Spinal cord (tissue), 10 donors: ENCODE measurements around the gene KCNN4. TPM values are rescaled to one million over a fixed set of nuclear protein-coding genes. Genes with fewer than 3 reads are reported as not detected.
A peak's percentile ranks its signal among the peaks of the same experiment; 100 is the strongest.

Source experiments
- DNase-seq, 6 donors: peaks; one replicate each; pipeline versions ENCODE4 v3.0.0 to v3.0.0-alpha.2; 2013 to 2015; ENCODE audit warnings: low spot score in 6 of 6, low read depth in 4 of 6
- H3K27ac ChIP-seq: one replicate; pipeline ENCODE4 v1.5.1; 2013; ENCODE audit warnings: low read depth, low read length, control low read depth
- H3K27me3 ChIP-seq: one replicate; pipeline ENCODE4 v1.6.1; 2013; ENCODE audit warnings: low read length; ENCODE audit not compliant: control insufficient read depth, insufficient read depth
- H3K36me3 ChIP-seq: one replicate; pipeline ENCODE4 v1.6.1; 2013; ENCODE audit warnings: low read length; ENCODE audit not compliant: control insufficient read depth, insufficient read depth
- H3K4me1 ChIP-seq: one replicate; pipeline ENCODE4 v1.6.1; 2013; ENCODE audit warnings: low read length; ENCODE audit not compliant: control insufficient read depth, insufficient read depth
- H3K4me3 ChIP-seq: one replicate; pipeline ENCODE4 v1.5.1; 2013; ENCODE audit warnings: low read depth, low read length, control low read depth
- H3K9me3 ChIP-seq: one replicate; pipeline ENCODE4 v1.6.1; 2013; ENCODE audit warnings: low read length; ENCODE audit not compliant: control insufficient read depth, insufficient read depth
- WGBS: methylation state at CpG from one replicate; pipeline ENCODE4 v1.1.5; 2013; ENCODE audit warnings: missing lambda C conversion rate; ENCODE audit not compliant: insufficient coverage; 5-methylcytosine and 5-hydroxymethylcytosine counted together
- polyA plus RNA-seq, 2 donors: library from polyadenylated mRNA; unstranded; fragments of 120-200 nt; gene quantifications; one replicate each; pipeline ENCODE4 v1.2.1, GENCODE V29; 2013; ENCODE audit not compliant: insufficient read length in 2 of 2
- total RNA-seq, 2 donors: library from RNA; depleted of rRNA in 1 of 2; stranded (reverse); fragments of 120-200 nt in 1 of 2; fragments of >200 nt in 1 of 2; gene quantifications; one replicate each; pipeline versions ENCODE4 v1.2.3 to v1.2.4, GENCODE V29; 2013 to 2014
- donor health status: healthy.

KCNN4 gene
- total and polyA plus RNA-seq, 4 donors, result 0.62 to 1.1 (median 0.81) TPM

DNA sequence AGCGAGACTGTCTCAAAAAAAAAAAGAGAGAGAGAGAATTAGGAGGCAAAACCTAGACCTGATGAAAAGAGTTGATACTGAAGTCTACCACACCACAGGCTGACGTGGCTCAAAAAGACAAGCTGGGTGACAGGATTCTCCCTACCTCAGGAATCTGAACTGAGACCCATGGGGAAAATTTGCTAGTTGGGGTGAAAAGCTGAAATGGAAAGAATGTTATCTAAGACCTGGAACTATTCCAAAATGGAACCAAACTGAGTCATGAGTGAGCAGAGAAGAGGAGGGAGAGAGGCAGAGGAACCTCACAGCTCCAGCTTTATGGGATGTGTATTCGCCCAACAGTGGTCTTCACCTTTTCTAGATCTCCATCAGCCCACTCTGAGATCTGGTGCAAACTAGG, 37.7 kb downstream of the KCNN4 start:
- H3K4me3 ChIP-seq, result no peak overlapping the region
- H3K4me1 ChIP-seq, result no peaks in the 10 kb centered on the region
- H3K9me3 ChIP-seq, result no peaks in the 10 kb centered on the region
- no peak for DNase-seq
- H3K27ac ChIP-seq, result no peak overlapping the region
- peaks cover 86% of the 10 kb centered on the region for H3K36me3 ChIP-seq
- H3K27me3 ChIP-seq, result no peaks in the 10 kb centered on the region
- no CpG with 5 or more reads among the region's 3 CpGs for WGBS

DNA sequence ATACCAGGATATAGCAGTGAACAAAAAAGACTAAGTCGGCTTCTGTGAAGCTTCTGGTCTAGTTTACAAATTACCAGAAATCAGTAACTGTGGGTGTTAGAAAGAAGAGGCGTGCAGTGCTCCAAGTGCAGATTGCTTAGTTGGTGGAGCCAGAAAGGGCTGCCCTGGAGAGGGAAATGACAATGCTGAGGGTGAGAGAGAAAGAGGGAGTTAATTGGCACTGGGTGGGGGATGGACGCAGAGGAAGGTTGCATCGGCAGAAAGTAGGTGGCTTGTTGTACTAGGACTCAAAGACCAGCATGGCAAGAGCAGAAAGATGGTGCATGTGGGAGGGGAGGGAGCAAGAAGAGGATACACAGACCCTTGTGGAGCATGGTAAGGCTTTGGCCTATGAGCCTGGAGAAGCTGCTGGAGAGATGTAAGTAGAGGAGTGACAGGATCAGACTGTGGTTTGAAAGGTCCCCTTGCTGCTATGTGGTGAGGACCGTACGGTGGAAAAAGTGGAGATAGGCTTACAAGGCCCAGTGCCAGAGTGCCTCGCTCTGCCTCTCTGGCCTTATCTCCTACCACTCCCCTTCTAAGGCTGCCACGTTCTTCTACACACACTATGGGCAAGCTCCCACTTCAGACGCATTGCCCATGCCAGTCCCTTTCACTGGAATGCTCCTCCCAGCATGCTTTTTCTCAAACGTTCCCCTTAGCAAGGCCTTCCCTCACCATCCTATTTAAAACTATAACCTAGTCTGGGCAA, 39.5 kb downstream of the KCNN4 start:
- Histone ChIP-seq H3K4me3 (no peak overlapping the region), H3K36me3 (peaks cover 87% of the 10 kb centered on the region), H3K4me1 (no peaks in the 10 kb centered on the region), H3K27ac (no peak overlapping the region), H3K27me3 (no peaks in the 10 kb centered on the region), H3K9me3 (no peaks in the 10 kb centered on the region)
- no peak for DNase-seq
- WGBS, result over 99% methylated on average over 9 of the region's 10 CpGs

DNA sequence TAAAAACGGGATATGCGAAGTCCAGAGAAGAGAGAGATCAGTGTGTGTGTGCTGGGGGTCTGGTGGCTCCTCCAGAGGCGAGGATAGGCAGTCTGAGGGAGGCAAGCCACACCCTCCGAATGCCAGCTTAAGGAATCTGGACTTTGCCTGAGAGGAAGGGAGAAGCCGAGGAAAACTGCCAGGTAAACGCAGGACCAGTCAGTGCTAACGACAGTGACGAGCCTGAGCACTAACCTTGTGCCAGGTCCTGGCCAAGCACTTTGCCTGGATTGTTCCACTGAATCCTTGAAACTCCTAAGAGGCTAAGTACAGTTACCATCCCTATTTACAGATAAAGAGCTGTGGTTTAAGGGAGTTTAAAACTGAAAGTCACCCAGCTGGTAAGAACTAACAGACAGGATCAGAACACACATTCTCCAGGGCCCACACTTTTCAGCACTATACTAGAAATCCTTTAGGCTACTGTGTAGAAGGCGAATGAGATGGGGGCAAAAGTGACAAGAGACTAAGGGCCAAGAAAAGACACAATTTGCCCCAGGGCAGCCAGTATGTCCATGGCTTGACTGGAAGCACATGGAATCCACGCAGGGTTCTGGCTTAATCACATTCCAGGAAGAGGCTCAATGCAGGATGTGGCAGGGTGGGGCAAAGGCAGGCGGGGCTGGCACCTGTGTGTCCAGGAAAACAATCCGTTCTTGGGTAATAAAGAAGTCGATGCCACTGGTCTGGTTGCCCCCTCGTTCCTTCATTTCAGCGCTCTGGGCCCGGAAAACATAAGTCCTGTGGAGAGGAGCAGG, 41.1 kb downstream of the KCNN4 start:
- Histone ChIP-seq H3K4me3 (no peak overlapping the region), H3K9me3 (no peaks in the 10 kb centered on the region), H3K27ac (no peak overlapping the region), H3K4me1 (no peaks in the 10 kb centered on the region), H3K27me3 (no peaks in the 10 kb centered on the region), H3K36me3 (peaks cover 85% of the 10 kb centered on the region)
- DNase-seq, result no peak
- 95% methylated on average over 16 of the region's 16 CpGs for WGBS

DNA sequence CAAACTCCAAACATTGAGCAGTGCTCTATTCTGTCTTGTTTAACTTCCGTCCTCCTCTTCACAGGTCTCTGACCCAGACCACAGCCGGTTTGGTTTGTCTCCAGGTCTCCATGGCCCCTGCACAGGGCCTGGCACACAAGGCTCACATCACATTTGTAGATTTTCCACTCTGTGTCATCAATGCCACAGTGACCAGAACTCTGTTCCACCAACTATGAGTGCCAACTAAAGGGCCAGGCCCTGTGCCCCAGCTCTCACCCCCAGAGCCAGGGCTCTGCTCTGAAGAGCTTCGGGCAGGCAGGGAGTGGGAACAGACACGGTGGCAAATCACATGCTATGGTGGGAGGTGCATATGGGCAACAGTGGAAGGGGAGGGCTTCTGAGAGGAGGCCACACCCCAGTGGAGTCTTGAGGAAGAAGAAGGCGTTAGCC, 42.0 kb downstream of the KCNN4 start:
- peaks cover 84% of the 10 kb centered on the region for H3K36me3 ChIP-seq
- no peak overlapping the region for H3K4me3 ChIP-seq
- no peak for DNase-seq
- no peaks in the 10 kb centered on the region for H3K27me3 ChIP-seq
- 76% methylated on average over 4 of the region's 5 CpGs for WGBS
- H3K27ac ChIP-seq, result no peak overlapping the region
- H3K4me1 ChIP-seq, result no peaks in the 10 kb centered on the region
- H3K9me3 ChIP-seq, result no peaks in the 10 kb centered on the region

DNA sequence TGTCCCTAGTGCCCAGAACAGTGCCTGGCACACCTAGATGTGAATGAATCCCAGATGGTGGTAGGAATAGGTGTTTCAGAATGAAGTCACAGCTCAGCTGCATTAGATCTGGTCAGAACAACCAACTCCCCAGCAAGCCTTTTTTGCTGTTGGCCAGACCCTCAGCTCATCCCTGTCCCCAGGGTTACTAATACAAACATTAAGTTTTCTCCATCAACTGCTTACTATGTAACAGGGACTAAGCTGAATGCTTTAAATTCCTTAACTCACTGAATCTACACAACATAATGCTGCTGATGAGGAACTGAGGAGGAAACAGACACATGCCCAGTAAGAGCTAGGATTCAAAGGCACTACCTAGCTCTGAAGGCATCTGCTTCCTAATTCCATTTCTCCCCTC, 44.8 kb downstream of the KCNN4 start:
- H3K4me3 ChIP-seq, result no peak overlapping the region
- H3K27me3 ChIP-seq, result no peaks in the 10 kb centered on the region
- H3K4me1 ChIP-seq, result peaks cover 7% of the 10 kb centered on the region
- H3K27ac ChIP-seq, result no peak overlapping the region
- H3K36me3 ChIP-seq, result peaks cover 84% of the 10 kb centered on the region
- DNase-seq, result no peak
- no peaks in the 10 kb centered on the region for H3K9me3 ChIP-seq

DNA sequence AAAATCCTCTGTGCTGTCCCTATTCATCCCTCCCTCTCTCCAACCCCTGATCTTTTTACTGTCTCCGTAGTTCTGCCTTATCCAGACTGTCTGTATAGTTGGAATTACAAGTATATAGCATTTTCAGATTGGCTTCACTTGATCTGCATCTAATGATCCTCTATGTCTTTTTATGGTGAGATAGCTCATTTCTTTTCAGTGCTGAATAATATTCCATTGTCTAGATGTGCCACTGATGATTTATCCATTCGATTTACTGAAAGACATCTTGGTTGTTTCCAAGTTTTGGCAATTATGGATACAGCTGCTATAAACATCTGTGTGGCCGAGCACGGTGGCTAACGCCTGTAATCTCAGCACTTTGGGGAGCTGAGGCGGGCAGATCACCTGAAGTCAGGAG, 45.8 kb downstream of the KCNN4 start:
- no peak overlapping the region for H3K27ac ChIP-seq
- H3K27me3 ChIP-seq, result no peaks in the 10 kb centered on the region
- WGBS, result 96% methylated on average over 5 of the region's 6 CpGs
- no peak for DNase-seq
- peaks cover 81% of the 10 kb centered on the region for H3K36me3 ChIP-seq
- no peaks in the 10 kb centered on the region for H3K9me3 ChIP-seq
- peaks cover 7% of the 10 kb centered on the region for H3K4me1 ChIP-seq
- H3K4me3 ChIP-seq, result no peak overlapping the region

DNA sequence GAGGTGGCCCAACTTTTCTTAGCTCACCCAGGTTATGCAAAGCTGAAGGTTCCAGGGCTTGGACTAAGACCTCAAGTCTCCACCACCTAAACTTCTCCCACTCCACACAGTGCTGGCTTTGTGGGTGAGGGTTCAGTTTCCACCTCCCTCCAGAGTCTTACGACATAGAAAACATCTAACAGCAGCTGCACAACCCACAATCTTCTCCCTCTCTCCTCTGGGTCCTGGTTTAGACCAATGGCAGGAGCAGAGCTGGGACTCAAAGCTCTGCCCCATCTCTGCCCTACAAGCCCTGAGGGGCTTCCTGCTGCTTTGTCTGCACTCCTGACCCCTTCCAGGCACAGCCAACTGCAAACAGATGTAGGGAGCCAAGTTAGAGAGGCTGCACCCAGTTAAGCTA, 48.9 kb downstream of the KCNN4 start:
- Histone ChIP-seq H3K36me3 (peaks cover 69% of the 10 kb centered on the region), H3K9me3 (no peaks in the 10 kb centered on the region), H3K27ac (no peak overlapping the region), H3K4me1 (peaks cover 13% of the 10 kb centered on the region), H3K27me3 (no peaks in the 10 kb centered on the region), H3K4me3 (no peak overlapping the region)
- peak in 1 of 6 donors; percentile 16 for DNase-seq
- 81% methylated on average over 1 of the region's 1 CpG for WGBS

DNA sequence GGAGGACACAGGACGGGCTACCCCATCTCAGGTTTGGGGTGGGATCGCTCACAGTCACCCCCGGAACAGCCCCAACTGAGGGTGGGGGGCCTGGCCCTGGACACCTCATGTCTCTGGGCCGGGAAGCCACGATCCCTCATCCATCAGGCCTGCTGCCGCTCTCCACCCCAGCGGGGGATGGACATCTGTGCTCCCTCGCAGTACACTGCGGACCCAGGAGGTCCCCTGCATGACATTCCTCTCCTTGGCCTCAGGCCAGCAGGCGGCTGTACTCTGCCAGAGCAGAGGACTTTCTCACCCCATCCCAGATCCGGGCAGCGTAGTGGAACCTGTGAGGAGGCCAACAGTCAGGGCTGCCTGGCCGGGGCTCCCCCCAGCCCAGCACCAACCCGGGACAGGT, 49.4 kb downstream of the KCNN4 start:
- Histone ChIP-seq H3K4me3 (no peak overlapping the region), H3K4me1 (peaks cover 13% of the 10 kb centered on the region), H3K9me3 (no peaks in the 10 kb centered on the region), H3K27me3 (no peaks in the 10 kb centered on the region), H3K36me3 (peaks cover 64% of the 10 kb centered on the region), H3K27ac (no peak overlapping the region)
- WGBS, result 72% methylated on average over 13 of the region's 14 CpGs
- peak in 1 of 6 donors; percentile 21 for DNase-seq

DNA sequence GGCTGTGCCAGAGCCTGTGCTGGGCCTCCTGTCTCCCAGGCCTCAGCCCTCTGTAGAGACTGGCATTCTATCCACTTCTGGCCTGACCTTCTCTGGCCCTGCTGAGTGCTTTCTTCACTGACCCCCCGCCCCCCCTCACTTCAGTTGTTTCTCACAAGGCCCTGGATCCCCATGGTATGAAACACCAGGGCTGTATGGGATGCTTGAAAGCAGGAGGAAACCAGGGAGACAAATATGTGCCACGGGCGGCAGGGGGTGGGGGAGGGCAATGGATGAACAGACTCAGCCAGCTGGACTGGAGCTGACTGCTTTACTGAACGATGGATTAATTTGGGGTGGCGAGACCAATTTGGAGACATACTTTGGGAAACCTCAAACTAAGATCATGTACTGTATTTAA, 50.9 kb downstream of the KCNN4 start:
- H3K27me3 ChIP-seq, result no peaks in the 10 kb centered on the region
- DNase-seq, result no peak
- no peak overlapping the region for H3K27ac ChIP-seq
- no peak overlapping the region for H3K4me3 ChIP-seq
- WGBS, result 71% methylated on average over 4 of the region's 5 CpGs
- no peaks in the 10 kb centered on the region for H3K9me3 ChIP-seq
- peaks cover 13% of the 10 kb centered on the region for H3K4me1 ChIP-seq
- peaks cover 52% of the 10 kb centered on the region for H3K36me3 ChIP-seq

DNA sequence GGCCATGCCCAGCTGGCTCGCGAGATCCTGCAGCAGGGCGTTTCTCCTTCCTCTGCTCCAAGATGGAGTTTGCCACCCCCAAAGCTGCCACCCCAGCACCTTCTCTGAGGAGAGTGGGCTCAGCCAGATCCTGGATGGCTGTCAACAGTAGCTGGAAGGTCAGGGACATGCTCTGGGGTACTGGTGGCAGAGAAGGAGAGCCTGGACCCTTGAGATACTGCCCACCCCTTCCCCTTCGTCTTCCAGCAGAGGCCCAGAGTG, 53.2 kb downstream of the KCNN4 start:
- no peaks in the 10 kb centered on the region for H3K27me3 ChIP-seq

More for the DNA sequence above, 53.2 kb downstream of the KCNN4 start:
- Histone ChIP-seq H3K4me3 (no peak overlapping the region), H3K9me3 (no peaks in the 10 kb centered on the region), H3K36me3 (peaks cover 34% of the 10 kb centered on the region), H3K27ac (no peak overlapping the region), H3K4me1 (peaks cover 13% of the 10 kb centered on the region)
- no CpG with 5 or more reads among the region's 4 CpGs for WGBS
- no peak for DNase-seq
